SH-SY5Y (cell line): Measurements from ENCODE around the gene GLRX.

Experiments used
- GATA2 ChIP-seq: IDR thresholded peaks from 2 replicates; pipeline ENCODE4 v1.6.1; 2011; ENCODE audit warnings: mild to moderate bottlenecking, low read depth, low read length
- GATA3 ChIP-seq: IDR thresholded peaks from 2 replicates; pipeline ENCODE4 v1.6.1; 2011; ENCODE audit warnings: low read depth, mild to moderate bottlenecking, low read length, moderate library complexity

GRCh38 chr5:95794070-95794516 is 28.4 kb downstream of the GLRX start:
- TF ChIP-seq GATA2 (no peak), GATA3 (no peak)
